K562 (cell line): ENCODE data around the gene TNF. TPM values are rescaled to one million over a fixed set of nuclear protein-coding genes. Genes with fewer than 3 reads are reported as not detected.
A peak's percentile ranks its signal among the peaks of the same experiment; 100 is the strongest.

Source experiments
- KHSRP ChIP-seq: fragments of 450-650 bp; IDR thresholded peaks from 2 replicates; pipeline ENCODE4 v1.6.1; 2017
- NCOA2 ChIP-seq, 2 experiments: fragments of 450-650 bp; IDR thresholded peaks; 2 replicates each; pipeline ENCODE4 v1.6.1; 2018; ENCODE audit warnings: mild to moderate bottlenecking in 2 of 2, moderate library complexity in 1 of 2; ENCODE audit not compliant: partially characterized antibody in 2 of 2
- NFYB ChIP-seq: IDR thresholded peaks from 2 replicates; pipeline ENCODE4 v1.6.1; 2011; ENCODE audit warnings: mild to moderate bottlenecking, moderate library complexity; ENCODE audit not compliant: insufficient read length; ENCODE audit errors: extremely low read depth
- SMC3 ChIP-seq: conservative IDR thresholded peaks from 2 replicates; pipeline ENCODE4 v1.6.1; 2011; ENCODE audit warnings: low read depth, low read length, improper control_type of control experiment; ENCODE audit not compliant: insufficient read depth
- ZNF354B ChIP-seq: fragments of 250-450 bp; sonication (Bioruptor Pico); IDR thresholded peaks from 2 replicates; pipeline ENCODE4 v1.4.0; 2020
- polyA plus RNA-seq, 8 experiments: library from polyadenylated mRNA; depleted of rRNA in 4 of 8; stranded (reverse) in 5 of 8; unstranded in 3 of 8; fragments of >200 nt; fragmentation: Nextera tagmentation in 2 of 8; fragmentation: Illumina TruSeq in 1 of 8; extraction: Ambion mirVana in 2 of 8; extraction: Trizol in 1 of 8; gene quantifications; 2 replicates each; pipeline versions ENCODE4 v1.2.1 to v1.2.3, GENCODE V29; 2011 to 2014; ENCODE audit warnings: inconsistent platforms in 1 of 8, missing spikeins in 1 of 8
- total RNA-seq, 7 experiments: library from RNA; depleted of rRNA in 6 of 7; stranded (reverse); fragments of >200 nt in 6 of 7; fragmentation: Illumina TruSeq in 2 of 7; extraction: Trizol in 2 of 7; gene quantifications; 2 replicates each; pipeline versions ENCODE4 v1.2.1 to v1.2.3, GENCODE V29; 2011 to 2021; ENCODE audit warnings: low replicate concordance in 1 of 7
- TF ChIP-seq, protein P1 (sequence below): fragments of 450-650 bp; IDR thresholded peaks from 2 replicates; pipeline ENCODE4 v1.6.1; 2016; ENCODE audit warnings: mild to moderate bottlenecking, moderate library complexity
- TF ChIP-seq, protein P2 (sequence below): sonication (generic); formaldehyde crosslinking; IDR thresholded peaks from 2 replicates; pipeline ENCODE4 v1.9.0; 2022; ENCODE audit warnings: mild to moderate bottlenecking, missing genetic modification reagents
- TF ChIP-seq, protein P3 (sequence below): fragments of 250-450 bp; sonication (Bioruptor Pico); IDR thresholded peaks from 2 replicates; pipeline ENCODE4 v1.5.0; 2021
- TF ChIP-seq, protein P4 (sequence below): fragments of 450-650 bp; IDR thresholded peaks from 2 replicates; pipeline ENCODE4 v1.7.0; 2016; ENCODE audit warnings: borderline replicate concordance
- TF ChIP-seq, protein P5 (sequence below): fragments of 450-650 bp; formaldehyde crosslinking; IDR thresholded peaks from 2 replicates; pipeline ENCODE4 v1.4.0; 2020; ENCODE audit warnings: mild to moderate bottlenecking

Gene TNF
- total and polyA plus RNA-seq, 9 of the 15 experiments (the other 6 are each of a cell fraction or from before 2014, with no cell fraction given), result 0.08 to 0.40 TPM; not detected in 7

DNA sequence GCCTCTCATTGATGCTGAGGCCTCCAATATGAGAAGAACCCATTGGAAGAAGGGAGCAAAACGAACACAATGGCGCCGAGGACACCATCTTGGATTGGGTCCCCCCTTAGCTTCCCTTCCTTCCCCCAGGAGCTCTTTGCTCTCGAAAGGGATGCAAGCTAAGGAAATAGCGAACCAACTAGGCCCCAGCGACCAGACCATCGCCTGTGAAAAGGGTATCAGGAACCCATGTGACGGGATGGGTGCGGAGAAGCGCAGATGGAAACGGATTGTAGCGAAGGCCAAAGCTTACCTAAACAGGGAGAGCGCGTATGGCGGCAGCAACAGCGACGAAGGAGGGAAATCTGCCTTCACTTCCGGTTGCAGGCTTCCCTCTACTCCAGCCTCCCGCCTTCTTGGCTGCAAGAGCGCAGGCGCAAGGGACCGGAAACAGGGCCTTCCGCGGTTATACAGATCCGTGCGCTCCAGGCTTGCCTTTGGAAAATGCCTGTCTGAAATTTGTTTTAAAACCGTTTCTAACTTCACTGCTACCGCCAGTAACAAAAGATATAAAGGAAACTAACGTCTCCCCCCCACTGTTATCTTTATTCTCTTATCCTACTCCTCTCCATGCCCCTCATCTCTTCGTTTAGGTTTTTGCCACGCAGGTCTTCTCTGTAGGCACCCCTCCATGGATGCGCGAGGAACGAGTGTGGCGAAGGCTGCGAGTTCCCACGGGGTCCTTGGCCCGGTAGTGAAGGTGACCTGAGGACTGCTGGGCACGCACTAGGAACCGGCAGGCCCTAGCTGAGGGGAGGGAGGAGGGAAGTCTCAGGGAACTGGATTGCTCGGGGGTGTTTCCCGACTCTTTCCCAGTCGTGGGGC is 33.5 kb upstream of the TNF start, which contains the start of gene DDX39B (continued):
- TF ChIP-seq, protein P1, sequence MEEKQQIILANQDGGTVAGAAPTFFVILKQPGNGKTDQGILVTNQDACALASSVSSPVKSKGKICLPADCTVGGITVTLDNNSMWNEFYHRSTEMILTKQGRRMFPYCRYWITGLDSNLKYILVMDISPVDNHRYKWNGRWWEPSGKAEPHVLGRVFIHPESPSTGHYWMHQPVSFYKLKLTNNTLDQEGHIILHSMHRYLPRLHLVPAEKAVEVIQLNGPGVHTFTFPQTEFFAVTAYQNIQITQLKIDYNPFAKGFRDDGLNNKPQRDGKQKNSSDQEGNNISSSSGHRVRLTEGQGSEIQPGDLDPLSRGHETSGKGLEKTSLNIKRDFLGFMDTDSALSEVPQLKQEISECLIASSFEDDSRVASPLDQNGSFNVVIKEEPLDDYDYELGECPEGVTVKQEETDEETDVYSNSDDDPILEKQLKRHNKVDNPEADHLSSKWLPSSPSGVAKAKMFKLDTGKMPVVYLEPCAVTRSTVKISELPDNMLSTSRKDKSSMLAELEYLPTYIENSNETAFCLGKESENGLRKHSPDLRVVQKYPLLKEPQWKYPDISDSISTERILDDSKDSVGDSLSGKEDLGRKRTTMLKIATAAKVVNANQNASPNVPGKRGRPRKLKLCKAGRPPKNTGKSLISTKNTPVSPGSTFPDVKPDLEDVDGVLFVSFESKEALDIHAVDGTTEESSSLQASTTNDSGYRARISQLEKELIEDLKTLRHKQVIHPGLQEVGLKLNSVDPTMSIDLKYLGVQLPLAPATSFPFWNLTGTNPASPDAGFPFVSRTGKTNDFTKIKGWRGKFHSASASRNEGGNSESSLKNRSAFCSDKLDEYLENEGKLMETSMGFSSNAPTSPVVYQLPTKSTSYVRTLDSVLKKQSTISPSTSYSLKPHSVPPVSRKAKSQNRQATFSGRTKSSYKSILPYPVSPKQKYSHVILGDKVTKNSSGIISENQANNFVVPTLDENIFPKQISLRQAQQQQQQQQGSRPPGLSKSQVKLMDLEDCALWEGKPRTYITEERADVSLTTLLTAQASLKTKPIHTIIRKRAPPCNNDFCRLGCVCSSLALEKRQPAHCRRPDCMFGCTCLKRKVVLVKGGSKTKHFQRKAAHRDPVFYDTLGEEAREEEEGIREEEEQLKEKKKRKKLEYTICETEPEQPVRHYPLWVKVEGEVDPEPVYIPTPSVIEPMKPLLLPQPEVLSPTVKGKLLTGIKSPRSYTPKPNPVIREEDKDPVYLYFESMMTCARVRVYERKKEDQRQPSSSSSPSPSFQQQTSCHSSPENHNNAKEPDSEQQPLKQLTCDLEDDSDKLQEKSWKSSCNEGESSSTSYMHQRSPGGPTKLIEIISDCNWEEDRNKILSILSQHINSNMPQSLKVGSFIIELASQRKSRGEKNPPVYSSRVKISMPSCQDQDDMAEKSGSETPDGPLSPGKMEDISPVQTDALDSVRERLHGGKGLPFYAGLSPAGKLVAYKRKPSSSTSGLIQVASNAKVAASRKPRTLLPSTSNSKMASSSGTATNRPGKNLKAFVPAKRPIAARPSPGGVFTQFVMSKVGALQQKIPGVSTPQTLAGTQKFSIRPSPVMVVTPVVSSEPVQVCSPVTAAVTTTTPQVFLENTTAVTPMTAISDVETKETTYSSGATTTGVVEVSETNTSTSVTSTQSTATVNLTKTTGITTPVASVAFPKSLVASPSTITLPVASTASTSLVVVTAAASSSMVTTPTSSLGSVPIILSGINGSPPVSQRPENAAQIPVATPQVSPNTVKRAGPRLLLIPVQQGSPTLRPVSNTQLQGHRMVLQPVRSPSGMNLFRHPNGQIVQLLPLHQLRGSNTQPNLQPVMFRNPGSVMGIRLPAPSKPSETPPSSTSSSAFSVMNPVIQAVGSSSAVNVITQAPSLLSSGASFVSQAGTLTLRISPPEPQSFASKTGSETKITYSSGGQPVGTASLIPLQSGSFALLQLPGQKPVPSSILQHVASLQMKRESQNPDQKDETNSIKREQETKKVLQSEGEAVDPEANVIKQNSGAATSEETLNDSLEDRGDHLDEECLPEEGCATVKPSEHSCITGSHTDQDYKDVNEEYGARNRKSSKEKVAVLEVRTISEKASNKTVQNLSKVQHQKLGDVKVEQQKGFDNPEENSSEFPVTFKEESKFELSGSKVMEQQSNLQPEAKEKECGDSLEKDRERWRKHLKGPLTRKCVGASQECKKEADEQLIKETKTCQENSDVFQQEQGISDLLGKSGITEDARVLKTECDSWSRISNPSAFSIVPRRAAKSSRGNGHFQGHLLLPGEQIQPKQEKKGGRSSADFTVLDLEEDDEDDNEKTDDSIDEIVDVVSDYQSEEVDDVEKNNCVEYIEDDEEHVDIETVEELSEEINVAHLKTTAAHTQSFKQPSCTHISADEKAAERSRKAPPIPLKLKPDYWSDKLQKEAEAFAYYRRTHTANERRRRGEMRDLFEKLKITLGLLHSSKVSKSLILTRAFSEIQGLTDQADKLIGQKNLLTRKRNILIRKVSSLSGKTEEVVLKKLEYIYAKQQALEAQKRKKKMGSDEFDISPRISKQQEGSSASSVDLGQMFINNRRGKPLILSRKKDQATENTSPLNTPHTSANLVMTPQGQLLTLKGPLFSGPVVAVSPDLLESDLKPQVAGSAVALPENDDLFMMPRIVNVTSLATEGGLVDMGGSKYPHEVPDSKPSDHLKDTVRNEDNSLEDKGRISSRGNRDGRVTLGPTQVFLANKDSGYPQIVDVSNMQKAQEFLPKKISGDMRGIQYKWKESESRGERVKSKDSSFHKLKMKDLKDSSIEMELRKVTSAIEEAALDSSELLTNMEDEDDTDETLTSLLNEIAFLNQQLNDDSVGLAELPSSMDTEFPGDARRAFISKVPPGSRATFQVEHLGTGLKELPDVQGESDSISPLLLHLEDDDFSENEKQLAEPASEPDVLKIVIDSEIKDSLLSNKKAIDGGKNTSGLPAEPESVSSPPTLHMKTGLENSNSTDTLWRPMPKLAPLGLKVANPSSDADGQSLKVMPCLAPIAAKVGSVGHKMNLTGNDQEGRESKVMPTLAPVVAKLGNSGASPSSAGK, result peak; percentile 90
- TF ChIP-seq, protein P2, sequence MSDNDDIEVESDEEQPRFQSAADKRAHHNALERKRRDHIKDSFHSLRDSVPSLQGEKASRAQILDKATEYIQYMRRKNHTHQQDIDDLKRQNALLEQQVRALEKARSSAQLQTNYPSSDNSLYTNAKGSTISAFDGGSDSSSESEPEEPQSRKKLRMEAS, result peak; percentile 79
- TF ChIP-seq, protein P3, sequence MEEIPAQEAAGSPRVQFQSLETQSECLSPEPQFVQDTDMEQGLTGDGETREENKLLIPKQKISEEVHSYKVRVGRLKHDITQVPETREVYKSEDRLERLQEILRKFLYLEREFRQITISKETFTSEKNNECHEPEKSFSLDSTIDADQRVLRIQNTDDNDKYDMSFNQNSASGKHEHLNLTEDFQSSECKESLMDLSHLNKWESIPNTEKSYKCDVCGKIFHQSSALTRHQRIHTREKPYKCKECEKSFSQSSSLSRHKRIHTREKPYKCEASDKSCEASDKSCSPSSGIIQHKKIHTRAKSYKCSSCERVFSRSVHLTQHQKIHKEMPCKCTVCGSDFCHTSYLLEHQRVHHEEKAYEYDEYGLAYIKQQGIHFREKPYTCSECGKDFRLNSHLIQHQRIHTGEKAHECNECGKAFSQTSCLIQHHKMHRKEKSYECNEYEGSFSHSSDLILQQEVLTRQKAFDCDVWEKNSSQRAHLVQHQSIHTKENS, result no peak
- TF ChIP-seq, protein P4, sequence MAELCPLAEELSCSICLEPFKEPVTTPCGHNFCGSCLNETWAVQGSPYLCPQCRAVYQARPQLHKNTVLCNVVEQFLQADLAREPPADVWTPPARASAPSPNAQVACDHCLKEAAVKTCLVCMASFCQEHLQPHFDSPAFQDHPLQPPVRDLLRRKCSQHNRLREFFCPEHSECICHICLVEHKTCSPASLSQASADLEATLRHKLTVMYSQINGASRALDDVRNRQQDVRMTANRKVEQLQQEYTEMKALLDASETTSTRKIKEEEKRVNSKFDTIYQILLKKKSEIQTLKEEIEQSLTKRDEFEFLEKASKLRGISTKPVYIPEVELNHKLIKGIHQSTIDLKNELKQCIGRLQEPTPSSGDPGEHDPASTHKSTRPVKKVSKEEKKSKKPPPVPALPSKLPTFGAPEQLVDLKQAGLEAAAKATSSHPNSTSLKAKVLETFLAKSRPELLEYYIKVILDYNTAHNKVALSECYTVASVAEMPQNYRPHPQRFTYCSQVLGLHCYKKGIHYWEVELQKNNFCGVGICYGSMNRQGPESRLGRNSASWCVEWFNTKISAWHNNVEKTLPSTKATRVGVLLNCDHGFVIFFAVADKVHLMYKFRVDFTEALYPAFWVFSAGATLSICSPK, result peak; percentile 94; the same call in 1 of the 2 replicates
- TF ChIP-seq NCOA2 (IDR thresholded peaks at IDR 0.05; ENCODE audit: partially characterized antibody in 2 of 2) (peak in 1 of 2 experiments; percentile 99), KHSRP (no peak), NFYB (peak; percentile 3), ZNF354B (CRISPR knock-in tag) (peak; percentile 67), SMC3 (no peak)
- TF ChIP-seq, protein P5, sequence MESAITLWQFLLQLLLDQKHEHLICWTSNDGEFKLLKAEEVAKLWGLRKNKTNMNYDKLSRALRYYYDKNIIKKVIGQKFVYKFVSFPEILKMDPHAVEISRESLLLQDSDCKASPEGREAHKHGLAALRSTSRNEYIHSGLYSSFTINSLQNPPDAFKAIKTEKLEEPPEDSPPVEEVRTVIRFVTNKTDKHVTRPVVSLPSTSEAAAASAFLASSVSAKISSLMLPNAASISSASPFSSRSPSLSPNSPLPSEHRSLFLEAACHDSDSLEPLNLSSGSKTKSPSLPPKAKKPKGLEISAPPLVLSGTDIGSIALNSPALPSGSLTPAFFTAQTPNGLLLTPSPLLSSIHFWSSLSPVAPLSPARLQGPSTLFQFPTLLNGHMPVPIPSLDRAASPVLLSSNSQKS (CRISPR knock-in tag), result no peak
